ENCODE results near the gene ASIC4.

GRCh38 chr2:219520079-219520478 lies 5.8 kb downstream of the ASIC4 start:
- TF ChIP-seq CTCF (IDR thresholded peaks at IDR 0.05; ENCODE audit: low read depth, low read length, poor library complexity, severe bottlenecking) (no peak), EZH2phosphoT487 (IDR thresholded peaks at IDR 0.05; ENCODE audit: borderline replicate concordance, low read length) (no peak)

Data from DOHH2 (cell line).